SK-N-SH (cell line): ENCODE results near the gene WNT6.
A peak's percentile ranks its signal among the peaks of the same experiment; 100 is the strongest.

Experiments used
- CTCF ChIP-seq: fragments of 200-600 bp; sonication (generic); IDR thresholded peaks from 2 replicates; pipeline ENCODE4 v1.6.1; 2017; ENCODE audit warnings: antibody characterized with exemption, mild to moderate bottlenecking, moderate library complexity
- EZH2phosphoT487 ChIP-seq: fragments of 200-600 bp; sonication (generic); IDR thresholded peaks from 2 replicates; pipeline ENCODE4 v1.6.1; 2017; ENCODE audit warnings: low read depth, mixed run types, mild to moderate bottlenecking, antibody characterized with exemption, moderate library complexity, borderline replicate concordance
- FOXJ3 ChIP-seq: sonication (generic); formaldehyde crosslinking; IDR thresholded peaks from 2 replicates; pipeline ENCODE4 v1.5.1; 2020; ENCODE audit warnings: mild to moderate bottlenecking, missing genetic modification reagents
- FOXM1 ChIP-seq: IDR thresholded peaks from 2 replicates; pipeline ENCODE4 v1.4.0; 2012; ENCODE audit warnings: low read depth, mild to moderate bottlenecking
- MEF2A ChIP-seq: IDR thresholded peaks from 2 replicates; pipeline ENCODE4 v1.4.0; 2012; ENCODE audit warnings: low read depth, borderline replicate concordance
- PBX3 ChIP-seq: IDR thresholded peaks from 2 replicates; pipeline ENCODE4; 2012
- POLR2AphosphoS5 ChIP-seq: IDR thresholded peaks from 2 replicates; pipeline ENCODE4 v1.6.1; 2012; ENCODE audit warnings: low read depth, low read length
- RAD21 ChIP-seq: IDR thresholded peaks from 2 replicates; pipeline ENCODE4 v1.6.1; 2012; ENCODE audit warnings: mild to moderate bottlenecking, low read length
- RFX5 ChIP-seq: IDR thresholded peaks from 2 replicates; pipeline ENCODE4 v1.6.1; 2012; ENCODE audit warnings: mild to moderate bottlenecking, improper control_type of control experiment, low read length
- SIN3A ChIP-seq: IDR thresholded peaks from 2 replicates; pipeline ENCODE4 v1.6.1; 2012; ENCODE audit warnings: low read depth, mild to moderate bottlenecking, low read length, moderate library complexity, borderline replicate concordance
- TCF12 ChIP-seq: IDR thresholded peaks from 2 replicates; pipeline ENCODE4 v1.4.0; 2012
- TEAD4 ChIP-seq: IDR thresholded peaks from 2 replicates; pipeline ENCODE4 v1.4.0; 2012; ENCODE audit warnings: mild to moderate bottlenecking, borderline replicate concordance; ENCODE audit not compliant: insufficient read depth
- TF ChIP-seq, protein P1 (sequence below): IDR thresholded peaks from 2 replicates; pipeline ENCODE4 v1.4.0; 2012; ENCODE audit warnings: low read depth

DNA sequence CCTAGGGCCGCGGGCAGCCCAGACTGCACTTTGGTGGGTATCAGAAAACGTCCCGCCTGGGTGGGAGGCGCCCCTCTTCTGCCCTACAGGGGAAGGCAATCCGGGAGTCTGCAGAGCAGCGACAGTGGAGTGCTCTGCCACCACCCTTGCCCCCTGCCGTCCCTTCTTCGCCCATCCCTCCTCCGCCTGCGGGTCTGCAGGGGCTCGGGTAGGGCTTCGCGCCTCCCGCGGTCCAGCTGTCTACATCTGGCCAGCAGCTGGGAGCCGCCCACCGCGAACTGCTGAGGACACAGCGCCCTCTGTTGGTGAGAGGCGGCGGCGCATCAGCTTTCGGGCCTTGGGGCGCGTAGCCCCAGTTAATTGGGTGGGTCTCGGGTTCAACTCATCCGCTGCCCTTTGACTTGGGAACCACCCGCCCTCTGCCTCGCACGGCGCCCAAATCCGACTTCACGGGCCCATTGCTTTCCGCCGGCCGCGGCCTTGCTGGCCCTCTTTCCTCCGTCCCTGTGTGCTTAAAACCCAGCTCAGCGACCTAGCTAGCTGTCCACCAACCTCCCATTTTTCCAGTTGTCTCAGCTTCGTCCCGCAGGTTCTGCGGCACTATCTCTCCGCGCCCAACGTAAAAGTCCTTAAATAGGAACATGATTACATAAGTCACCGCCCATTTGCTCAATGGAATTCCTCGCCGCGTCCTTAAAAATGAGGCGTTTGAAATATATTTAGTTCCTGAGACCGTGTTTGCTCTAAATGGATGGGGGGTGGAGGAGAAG is 38.7 kb downstream of the WNT6 start:
- TF ChIP-seq EZH2phosphoT487: no peak
- peak; percentile 92 for TF ChIP-seq CTCF
- TF ChIP-seq POLR2AphosphoS5: no peak
- TF ChIP-seq RFX5: no peak
- peak; percentile 37; the same call in 1 of the 2 replicates for TF ChIP-seq FOXJ3
- TF ChIP-seq MEF2A: no peak
- no peak for TF ChIP-seq TEAD4
- TF ChIP-seq TCF12: peak; percentile 46; the same call in 1 of the 2 replicates
- TF ChIP-seq, protein P1, sequence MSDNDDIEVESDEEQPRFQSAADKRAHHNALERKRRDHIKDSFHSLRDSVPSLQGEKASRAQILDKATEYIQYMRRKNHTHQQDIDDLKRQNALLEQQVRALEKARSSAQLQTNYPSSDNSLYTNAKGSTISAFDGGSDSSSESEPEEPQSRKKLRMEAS: 0 out of 2 replicates have a peak, but pooled peaks have one; percentile 30
- TF ChIP-seq RAD21: peak; percentile 81
- TF ChIP-seq SIN3A: no peak
- no peak for TF ChIP-seq FOXM1
- TF ChIP-seq PBX3: no peak
